Activated CD4-positive, alpha-beta T cell treated with anti-CD3 and anti-CD28 coated beads, Interleukin-2, amount 10 ng/mL, durations not matched to agents 7 days and 5 days (primary cell): ENCODE results near the gene STEAP3. TPM values are rescaled to one million over a fixed set of nuclear protein-coding genes. Genes with fewer than 3 reads are reported as not detected.
"Not testable (repeated sequence)": the region's sequence is repeated elsewhere in the genome, so short reads cannot be mapped to it uniquely, and the experiment has no call there.

Experiments
- CTCF ChIA-PET: fragments of 350-600 bp; sonication (Branson Sonifier 250); formaldehyde crosslinking; loops from one replicate; lab custom pipeline; 2021; ENCODE audit warnings: antibody characterized with exemption; lab: Charles Lee
- POLR2A ChIA-PET: fragments of 350-600 bp; sonication (Branson Sonifier 250); formaldehyde crosslinking; loops from one replicate; lab custom pipeline; 2021; ENCODE audit warnings: antibody characterized with exemption; lab: Charles Lee
- DNase-seq: peaks from one replicate; pipeline ENCODE4 v3.0.0-alpha.2; 2020
- H3K27ac Mint-ChIP-seq: one replicate; pipeline ENCODE4 v1.8.0; 2021; ENCODE audit warnings: mild to moderate bottlenecking, moderate library complexity, mixed read lengths
- H3K27me3 Mint-ChIP-seq: one replicate; pipeline ENCODE4 v1.8.0; 2021; ENCODE audit warnings: mixed read lengths
- H3K36me3 Mint-ChIP-seq: one replicate; pipeline ENCODE4 v1.8.0; 2021; ENCODE audit warnings: low read depth, mixed read lengths
- H3K4me1 Mint-ChIP-seq: one replicate; pipeline ENCODE4 v1.8.0; 2021; ENCODE audit warnings: mixed read lengths
- H3K4me3 Mint-ChIP-seq: one replicate; pipeline ENCODE4 v1.8.0; 2021; ENCODE audit warnings: mild to moderate bottlenecking, moderate library complexity, mixed read lengths
- H3K9me3 Mint-ChIP-seq: one replicate; pipeline ENCODE4 v1.8.0; 2021; ENCODE audit warnings: mixed read lengths
- total RNA-seq, 2 experiments: library from RNA; stranded (reverse); gene quantifications; one replicate each; pipeline ENCODE4 v1.2.3, GENCODE V29; 2021

The STEAP3 gene
- total RNA-seq, 2 experiments from 2014 or later, result 0.06 TPM; not detected in 1

DNA sequence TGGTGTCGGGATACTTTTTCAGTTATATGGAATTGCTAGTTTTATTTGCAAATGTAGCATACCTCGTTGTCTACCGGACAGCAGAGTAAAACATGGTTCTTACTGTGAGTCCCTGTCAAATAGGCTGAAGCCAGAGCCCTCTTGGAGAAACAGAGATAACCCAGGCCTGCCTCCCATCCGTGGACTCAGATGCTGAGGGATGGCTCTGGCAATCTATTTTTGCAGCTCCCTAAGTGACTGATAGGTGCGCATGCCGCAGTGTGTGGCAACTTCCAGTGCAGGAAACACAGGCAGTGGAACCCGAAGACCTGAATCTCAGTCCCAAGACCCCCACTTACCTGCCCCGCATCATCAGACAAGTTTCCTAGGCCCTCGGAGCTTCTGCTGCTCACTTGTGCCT lies 33.6 kb downstream of the STEAP3 start:
- CTCF ChIA-PET, result no interaction called here
- no peaks in the 10 kb centered on the region for H3K4me1 Mint-ChIP-seq

GRCh38 chr2:119259296-119259860 lies 35.7 kb downstream of the STEAP3 start:
- Mint-ChIP-seq H3K27ac (no peak overlapping the region), H3K36me3 (no peaks in the 10 kb centered on the region), H3K4me1 (no peaks in the 10 kb centered on the region), H3K9me3 (no peaks in the 10 kb centered on the region), H3K27me3 (no peaks in the 10 kb centered on the region), H3K4me3 (no peak overlapping the region)
- ChIA-PET CTCF (interaction anchor here (0.7 kb wide), 1 partner anchor 336 kb away, joined by 3 read pairs; no protein-coding TSS in a partner anchor), POLR2A (no interaction called here)
- DNase-seq, result no peak

More for the DNA sequence above, 33.6 kb downstream of the STEAP3 start:
- Mint-ChIP-seq H3K27me3 (no peaks in the 10 kb centered on the region), H3K9me3 (no peaks in the 10 kb centered on the region), H3K4me3 (no peak overlapping the region), H3K27ac (no peak overlapping the region), H3K36me3 (no peaks in the 10 kb centered on the region)
- POLR2A ChIA-PET, result no interaction called here
- no peak for DNase-seq

GRCh38 chr2:119260646-119261492 lies 37.2 kb downstream of the STEAP3 start:
- no peaks in the 10 kb centered on the region for H3K4me1 Mint-ChIP-seq
- no peak for DNase-seq
- no peak overlapping the region for H3K4me3 Mint-ChIP-seq
- H3K27me3 Mint-ChIP-seq, result no peaks in the 10 kb centered on the region
- ChIA-PET POLR2A (no interaction called here), CTCF (no interaction called here)
- H3K36me3 Mint-ChIP-seq, result no peaks in the 10 kb centered on the region
- H3K27ac Mint-ChIP-seq, result no peak overlapping the region
- H3K9me3 Mint-ChIP-seq, result no peaks in the 10 kb centered on the region

GRCh38 chr2:119261493-119262225 lies 38.0 kb downstream of the STEAP3 start:
- no peak overlapping the region for H3K27ac Mint-ChIP-seq
- H3K9me3 Mint-ChIP-seq, result no peaks in the 10 kb centered on the region
- peaks cover 2% of the 10 kb centered on the region for H3K27me3 Mint-ChIP-seq
- no peak overlapping the region for H3K4me3 Mint-ChIP-seq
- ChIA-PET POLR2A (no interaction called here), CTCF (no interaction called here)
- DNase-seq, result no peak
- no peaks in the 10 kb centered on the region for H3K36me3 Mint-ChIP-seq
- H3K4me1 Mint-ChIP-seq, result no peaks in the 10 kb centered on the region

GRCh38 chr2:119263025-119263424 lies 39.4 kb downstream of the STEAP3 start:
- H3K36me3 Mint-ChIP-seq, result no peaks in the 10 kb centered on the region
- no peak for DNase-seq
- ChIA-PET POLR2A (no interaction called here), CTCF (no interaction called here)
- no peak overlapping the region for H3K27ac Mint-ChIP-seq
- H3K4me1 Mint-ChIP-seq, result no peaks in the 10 kb centered on the region
- H3K9me3 Mint-ChIP-seq, result no peaks in the 10 kb centered on the region
- H3K4me3 Mint-ChIP-seq, result no peak overlapping the region
- H3K27me3 Mint-ChIP-seq, result peaks cover 9% of the 10 kb centered on the region

GRCh38 chr2:119263656-119264055 lies 40.0 kb downstream of the STEAP3 start:
- Mint-ChIP-seq H3K36me3 (no peaks in the 10 kb centered on the region), H3K27me3 (peaks cover 12% of the 10 kb centered on the region), H3K27ac (no peak overlapping the region), H3K4me1 (no peaks in the 10 kb centered on the region), H3K4me3 (no peak overlapping the region), H3K9me3 (no peaks in the 10 kb centered on the region)
- POLR2A ChIA-PET, result no interaction called here
- no peak for DNase-seq
- CTCF ChIA-PET, result no interaction called here

GRCh38 chr2:119264781-119265692 lies 41.4 kb downstream of the STEAP3 start:
- Mint-ChIP-seq H3K27ac (no peak overlapping the region), H3K4me1 (no peaks in the 10 kb centered on the region), H3K27me3 (peaks cover 14% of the 10 kb centered on the region), H3K36me3 (no peaks in the 10 kb centered on the region), H3K4me3 (no peak overlapping the region), H3K9me3 (no peaks in the 10 kb centered on the region)
- ChIA-PET POLR2A (no interaction called here), CTCF (interaction anchor here (1.0 to 1.6 kb wide), 3 partner anchors 84 to 383 kb away, joined by 3 to 6 read pairs (median 4); no protein-coding TSS in a partner anchor)
- DNase-seq, result peak; percentile 38

DNA sequence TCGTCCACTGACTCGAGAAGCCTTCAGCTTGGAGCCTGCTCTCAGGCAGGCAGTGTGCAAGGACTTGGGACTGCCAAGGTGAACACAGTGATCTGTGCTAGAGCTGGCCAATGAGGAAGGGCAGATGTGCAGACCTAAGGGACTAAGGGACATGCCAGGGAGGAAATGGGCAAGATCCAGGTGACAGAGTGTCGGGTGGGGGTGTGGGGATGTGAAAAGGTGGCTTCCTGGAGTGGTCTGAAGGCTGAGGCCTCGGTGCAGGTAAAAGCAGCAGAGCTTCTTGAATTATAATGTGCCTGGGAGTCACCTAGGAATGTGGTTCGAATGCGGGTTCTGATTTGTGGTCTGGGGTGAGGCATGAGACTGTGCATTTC lies 42.0 kb downstream of the STEAP3 start:
- H3K27ac Mint-ChIP-seq, result no peak overlapping the region
- POLR2A ChIA-PET, result no interaction called here
- CTCF ChIA-PET, result interaction anchor here (1.0 to 1.6 kb wide), 2 partner anchors 83 to 383 kb away, joined by 3 to 6 read pairs; no protein-coding TSS in a partner anchor
- H3K9me3 Mint-ChIP-seq, result no peaks in the 10 kb centered on the region
- no peak overlapping the region for H3K4me3 Mint-ChIP-seq
- H3K36me3 Mint-ChIP-seq, result no peaks in the 10 kb centered on the region
- no peak for DNase-seq
- no peaks in the 10 kb centered on the region for H3K4me1 Mint-ChIP-seq
- H3K27me3 Mint-ChIP-seq, result peaks cover 14% of the 10 kb centered on the region

GRCh38 chr2:119266091-119266589 lies 42.5 kb downstream of the STEAP3 start:
- Mint-ChIP-seq H3K27ac (no peak overlapping the region), H3K4me3 (no peak overlapping the region), H3K4me1 (no peaks in the 10 kb centered on the region), H3K36me3 (no peaks in the 10 kb centered on the region), H3K27me3 (peaks cover 14% of the 10 kb centered on the region), H3K9me3 (no peaks in the 10 kb centered on the region)
- ChIA-PET POLR2A (no interaction called here), CTCF (interaction anchor here (0.9 to 1.6 kb wide), 2 partner anchors 13 to 384 kb away, joined by 3 to 6 read pairs; no protein-coding TSS in a partner anchor)
- DNase-seq, result no peak

GRCh38 chr2:119267604-119268003 lies 44.0 kb downstream of the STEAP3 start:
- H3K36me3 Mint-ChIP-seq, result no peaks in the 10 kb centered on the region
- no peaks in the 10 kb centered on the region for H3K4me1 Mint-ChIP-seq
- H3K4me3 Mint-ChIP-seq, result no peak overlapping the region
- POLR2A ChIA-PET, result no interaction called here
- CTCF ChIA-PET, result no interaction called here
- no peak overlapping the region for H3K27ac Mint-ChIP-seq
- peaks cover 14% of the 10 kb centered on the region for H3K27me3 Mint-ChIP-seq
- H3K9me3 Mint-ChIP-seq, result no peaks in the 10 kb centered on the region
- DNase-seq, result no peak

DNA sequence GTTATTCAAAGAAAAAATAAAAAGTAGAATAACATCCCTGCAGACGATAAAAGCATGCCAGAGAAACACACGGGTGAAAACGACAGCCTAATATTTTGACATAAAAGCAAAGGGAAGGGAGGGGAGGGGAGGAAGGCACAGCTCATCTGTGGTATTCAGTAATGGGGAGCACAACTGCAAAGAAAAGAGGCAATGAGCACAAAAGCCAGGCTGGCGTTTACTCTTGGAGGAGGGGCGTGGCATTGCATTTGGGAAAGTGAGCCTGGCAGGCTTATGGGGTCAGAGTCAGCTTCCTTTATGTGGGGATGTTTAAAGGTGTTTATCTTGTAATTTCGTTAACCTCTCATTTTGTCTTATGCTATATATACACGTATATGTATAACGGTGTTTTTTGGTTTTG lies 53.2 kb downstream of the STEAP3 start:
- Mint-ChIP-seq H3K27me3 (peaks cover 2% of the 10 kb centered on the region), H3K4me1 (no peaks in the 10 kb centered on the region), H3K36me3 (no peaks in the 10 kb centered on the region), H3K4me3 (no peak overlapping the region), H3K27ac (no peak overlapping the region), H3K9me3 (no peaks in the 10 kb centered on the region)
- ChIA-PET CTCF (no interaction called here), POLR2A (no interaction called here)
- DNase-seq, result no peak

GRCh38 chr2:119278385-119278784 lies 54.8 kb downstream of the STEAP3 start:
- CTCF ChIA-PET, H3K9me3 Mint-ChIP-seq: not testable (repeated sequence)

More at GRCh38 chr2:119278385-119278784, 54.8 kb downstream of the STEAP3 start:
- POLR2A ChIA-PET, H3K4me1 Mint-ChIP-seq, DNase-seq, H3K4me3 Mint-ChIP-seq, H3K36me3 Mint-ChIP-seq, H3K27ac Mint-ChIP-seq, H3K27me3 Mint-ChIP-seq: not testable (repeated sequence)
